ENCODE measurements around the gene GUSB.
"Not testable (repeated sequence)": the region's sequence is repeated elsewhere in the genome, so short reads cannot be mapped to it uniquely, and the experiment has no call there.

GUSB gene

DNA sequence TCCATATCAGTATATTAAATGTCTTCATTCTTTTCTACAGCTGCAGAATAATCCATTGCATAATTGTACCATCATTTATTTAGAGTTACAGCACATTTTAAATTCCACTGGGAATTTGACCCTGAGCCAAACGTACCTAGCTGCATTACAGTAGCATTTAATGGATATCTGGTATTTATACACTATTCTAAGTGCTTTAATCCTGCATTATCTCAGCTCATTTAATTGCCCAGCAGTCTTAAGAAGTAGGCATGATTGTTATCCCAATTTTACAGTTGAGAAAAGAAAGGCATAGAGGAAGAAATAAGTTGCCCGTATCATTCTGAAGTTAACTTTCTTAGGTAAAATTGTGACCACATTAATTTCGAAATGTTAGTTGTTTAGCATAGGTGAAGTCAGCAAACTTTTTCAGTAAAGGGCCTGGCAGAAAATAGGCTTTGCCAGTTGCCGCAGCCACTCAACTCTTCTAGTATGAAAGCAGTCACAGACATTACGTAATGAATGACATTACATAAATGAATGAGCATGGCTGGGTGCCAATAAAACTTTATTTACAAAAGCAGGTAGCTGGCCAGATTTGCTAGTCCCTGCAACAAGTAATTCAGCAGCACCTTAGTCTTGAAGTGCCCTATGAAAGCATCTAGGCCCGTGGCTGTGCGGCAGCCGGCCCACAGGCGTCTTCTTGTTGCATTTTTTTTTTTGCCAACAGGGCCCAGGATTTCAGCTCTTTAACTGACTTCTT, 30.0 kb downstream of the GUSB start:
- H3K9me3 ChIP-seq (ENCODE audit: insufficient read depth, low read depth, low read length): no peaks in the 10 kb centered on the region
- no peak overlapping the region for H3K4me3 ChIP-seq (ENCODE audit: low read length)
- H3K9ac ChIP-seq (ENCODE audit: low read depth, low read length): no peak overlapping the region
- no peaks in the 10 kb centered on the region for H3K27me3 ChIP-seq (ENCODE audit: insufficient read depth, low read length)
- H3K36me3 ChIP-seq (ENCODE audit: insufficient read depth, low read depth, low read length): peaks cover 33% of the 10 kb centered on the region
- H3K27ac ChIP-seq (ENCODE audit: low read length): no peak overlapping the region
- no peaks in the 10 kb centered on the region for H3K4me1 ChIP-seq (ENCODE audit: insufficient read depth, low read length)

DNA sequence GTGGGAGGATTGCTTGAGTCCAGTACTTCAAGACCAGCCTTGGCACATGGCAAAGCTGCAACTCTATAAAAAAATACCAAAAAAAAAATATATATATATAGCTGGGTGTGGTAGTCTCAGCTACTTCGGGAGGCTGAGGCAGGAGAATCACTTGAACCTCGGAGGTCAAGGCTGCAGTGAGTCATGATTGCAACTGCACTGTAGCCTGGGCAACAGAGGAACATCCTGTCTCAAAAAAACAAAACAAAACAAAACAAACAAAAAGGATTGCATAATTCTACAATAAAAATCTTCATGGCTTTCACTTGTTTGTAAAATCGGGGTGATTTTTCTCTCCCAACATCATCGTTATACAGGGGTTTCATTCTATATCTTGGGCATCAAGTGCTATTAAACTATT, 35.1 kb downstream of the GUSB start:
- Histone ChIP-seq H3K27ac (ENCODE audit: low read length) (no peak overlapping the region), H3K9ac (ENCODE audit: low read depth, low read length) (no peak overlapping the region), H3K27me3 (ENCODE audit: insufficient read depth, low read length) (no peaks in the 10 kb centered on the region), H3K36me3 (ENCODE audit: insufficient read depth, low read depth, low read length) (no peaks in the 10 kb centered on the region), H3K4me1 (ENCODE audit: insufficient read depth, low read length) (no peaks in the 10 kb centered on the region), H3K4me3 (ENCODE audit: low read length) (no peak overlapping the region), H3K9me3 (ENCODE audit: insufficient read depth, low read depth, low read length) (no peaks in the 10 kb centered on the region)

DNA sequence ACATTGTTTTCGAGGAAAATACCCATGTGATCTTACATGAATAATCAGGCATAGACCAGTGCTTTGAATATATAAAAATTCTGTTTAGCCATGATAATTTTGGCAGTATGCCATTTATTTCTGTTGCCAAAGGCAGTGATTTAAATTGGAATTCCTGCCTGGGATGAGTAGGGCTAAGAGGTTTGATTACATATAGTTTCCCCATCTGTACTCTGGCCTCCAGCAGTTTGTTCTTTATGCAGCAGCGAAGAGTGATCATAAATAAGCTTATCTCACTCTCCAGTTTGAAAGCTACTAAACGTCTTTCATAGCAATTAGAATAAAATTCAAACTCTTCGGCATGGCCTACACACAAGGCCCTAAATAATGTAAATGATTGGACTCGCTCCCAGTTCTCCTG, 36.2 kb downstream of the GUSB start:
- not testable (repeated sequence) for H3K9ac ChIP-seq (ENCODE audit: low read depth, low read length); H3K27ac ChIP-seq (ENCODE audit: low read length); H3K36me3 ChIP-seq (ENCODE audit: insufficient read depth, low read depth, low read length); H3K4me3 ChIP-seq (ENCODE audit: low read length); H3K4me1 ChIP-seq (ENCODE audit: insufficient read depth, low read length); H3K9me3 ChIP-seq (ENCODE audit: insufficient read depth, low read depth, low read length); H3K27me3 ChIP-seq (ENCODE audit: insufficient read depth, low read length)

DNA sequence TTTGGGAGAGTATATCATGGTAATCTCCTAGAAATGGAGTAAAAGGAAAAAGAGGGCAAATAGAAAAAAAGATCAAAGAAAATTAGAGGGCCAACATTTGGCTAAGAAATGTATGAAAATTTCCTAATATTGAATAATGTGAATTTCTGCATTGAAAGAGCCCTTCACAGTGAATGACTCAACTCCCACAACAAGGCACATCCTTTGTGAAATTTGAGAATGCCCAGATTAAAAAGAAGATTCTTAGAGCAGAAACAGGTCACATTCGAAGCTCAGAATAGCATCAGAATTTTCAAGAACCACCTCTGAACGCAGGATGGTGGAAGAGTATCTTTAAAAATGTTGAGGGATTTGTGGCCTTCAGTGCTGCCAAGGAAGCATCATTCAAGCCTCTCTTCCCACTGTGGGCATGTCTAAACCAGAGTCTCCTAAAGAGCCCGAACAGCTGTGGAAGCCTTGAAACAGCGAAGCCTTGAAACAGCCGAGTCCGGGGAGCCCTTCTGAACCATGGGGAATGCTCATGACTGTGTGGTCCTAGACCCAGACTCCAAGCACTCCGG, 43.6 kb downstream of the GUSB start:
- H3K4me3 ChIP-seq (ENCODE audit: low read length): no peak overlapping the region
- no peak overlapping the region for H3K27ac ChIP-seq (ENCODE audit: low read length)
- H3K36me3 ChIP-seq (ENCODE audit: insufficient read depth, low read depth, low read length): no peaks in the 10 kb centered on the region
- no peaks in the 10 kb centered on the region for H3K27me3 ChIP-seq (ENCODE audit: insufficient read depth, low read length)
- no peak overlapping the region for H3K9ac ChIP-seq (ENCODE audit: low read depth, low read length)
- H3K9me3 ChIP-seq (ENCODE audit: insufficient read depth, low read depth, low read length): no peaks in the 10 kb centered on the region
- H3K4me1 ChIP-seq (ENCODE audit: insufficient read depth, low read length): no peaks in the 10 kb centered on the region

DNA sequence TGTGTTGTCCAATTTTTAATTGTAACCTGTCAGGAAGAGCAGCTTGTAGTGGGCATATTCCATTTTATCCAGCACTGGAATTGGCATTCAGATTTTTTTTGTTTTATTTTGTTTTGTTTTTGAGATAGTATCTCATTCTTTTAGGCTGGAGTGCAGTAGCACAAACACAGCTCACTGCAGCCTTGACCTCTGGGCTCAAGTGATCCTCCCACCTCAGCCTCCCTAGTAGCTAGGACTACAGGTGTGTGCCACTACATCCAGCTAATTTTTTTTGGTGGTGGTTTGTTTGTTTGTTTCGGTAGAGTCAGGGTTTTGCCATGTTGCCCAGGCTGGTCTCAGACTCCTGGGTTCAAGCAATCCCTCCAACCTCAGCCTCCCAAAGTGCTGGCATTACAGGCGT, 44.7 kb downstream of the GUSB start:
- no peaks in the 10 kb centered on the region for H3K9me3 ChIP-seq (ENCODE audit: insufficient read depth, low read depth, low read length)
- no peak overlapping the region for H3K4me3 ChIP-seq (ENCODE audit: low read length)
- no peak overlapping the region for H3K9ac ChIP-seq (ENCODE audit: low read depth, low read length)
- no peaks in the 10 kb centered on the region for H3K4me1 ChIP-seq (ENCODE audit: insufficient read depth, low read length)
- H3K27ac ChIP-seq (ENCODE audit: low read length): no peak overlapping the region
- H3K27me3 ChIP-seq (ENCODE audit: insufficient read depth, low read length): no peaks in the 10 kb centered on the region
- H3K36me3 ChIP-seq (ENCODE audit: insufficient read depth, low read depth, low read length): no peaks in the 10 kb centered on the region

DNA sequence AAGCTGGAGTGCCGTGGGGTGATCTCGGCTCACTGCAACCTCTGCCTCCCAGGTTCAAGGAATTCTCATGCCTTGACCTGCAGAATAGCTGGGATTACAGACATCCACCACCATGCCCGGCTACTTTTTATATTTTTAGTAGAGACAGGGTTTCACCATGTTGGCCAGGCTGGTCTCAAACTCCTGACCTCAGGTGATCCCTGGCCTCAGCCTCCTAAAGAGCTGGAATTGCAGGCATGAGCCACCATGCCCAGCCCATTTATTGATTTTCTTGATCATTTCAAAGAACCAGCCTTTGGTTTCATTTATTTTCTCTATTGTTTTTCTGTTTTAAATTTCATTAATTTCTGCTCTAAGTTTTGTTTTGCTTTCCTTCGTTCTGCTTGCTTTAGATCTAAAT, 50.3 kb downstream of the GUSB start:
- H3K27me3 ChIP-seq (ENCODE audit: insufficient read depth, low read length): no peaks in the 10 kb centered on the region
- H3K4me1 ChIP-seq (ENCODE audit: insufficient read depth, low read length): no peaks in the 10 kb centered on the region
- H3K4me3 ChIP-seq (ENCODE audit: low read length): no peak overlapping the region
- H3K36me3 ChIP-seq (ENCODE audit: insufficient read depth, low read depth, low read length): no peaks in the 10 kb centered on the region
- H3K9me3 ChIP-seq (ENCODE audit: insufficient read depth, low read depth, low read length): no peaks in the 10 kb centered on the region
- no peak overlapping the region for H3K9ac ChIP-seq (ENCODE audit: low read depth, low read length)
- H3K27ac ChIP-seq (ENCODE audit: low read length): no peak overlapping the region

DNA sequence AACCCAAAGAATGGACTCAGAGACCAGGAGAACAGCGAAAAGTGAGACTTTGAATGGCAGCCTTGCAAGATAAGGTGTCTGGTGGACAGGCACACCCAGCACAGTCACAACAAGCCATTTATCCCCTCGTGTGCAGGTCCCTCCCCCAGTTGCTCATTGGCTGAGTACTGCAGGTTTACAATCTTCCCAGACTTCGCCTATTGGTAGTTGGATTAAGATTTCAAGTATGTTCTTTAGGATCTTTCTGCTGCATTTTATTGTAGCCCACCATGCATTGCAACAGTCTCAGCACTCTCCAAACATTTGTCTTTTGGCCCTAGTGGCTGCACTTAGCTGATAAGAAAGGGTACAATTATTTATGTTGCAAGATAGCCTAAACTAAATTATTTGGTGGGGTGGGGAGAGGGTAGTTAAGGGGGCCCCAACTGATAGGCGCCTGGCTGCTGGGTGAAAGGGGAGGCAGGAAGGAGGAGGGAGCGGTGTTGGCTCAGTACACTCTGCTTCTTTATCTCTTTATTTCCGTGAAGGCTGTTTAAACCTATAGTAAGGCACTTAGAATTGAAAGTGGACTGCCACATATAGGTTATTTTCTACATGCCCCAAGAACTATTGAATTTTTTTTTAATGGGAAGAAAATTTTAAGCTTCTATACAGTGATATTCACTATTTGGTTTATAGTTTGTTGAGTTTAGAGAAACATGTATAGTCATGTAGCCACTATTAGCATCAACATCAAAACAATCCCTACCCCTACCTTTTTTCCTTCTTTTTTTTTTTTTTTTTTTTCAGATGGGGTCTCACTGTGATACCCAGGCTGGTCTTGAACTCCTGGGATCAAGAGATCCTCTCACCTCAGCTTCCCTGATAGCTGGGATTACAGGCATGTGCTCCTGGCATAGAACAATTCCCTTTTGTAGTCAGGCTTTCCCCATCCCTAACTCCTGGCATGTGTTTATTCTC, 54.2 kb downstream of the GUSB start:
- Histone ChIP-seq H3K4me1 (ENCODE audit: insufficient read depth, low read length) (no peaks in the 10 kb centered on the region), H3K27ac (ENCODE audit: low read length) (no peak overlapping the region), H3K36me3 (ENCODE audit: insufficient read depth, low read depth, low read length) (no peaks in the 10 kb centered on the region), H3K27me3 (ENCODE audit: insufficient read depth, low read length) (no peaks in the 10 kb centered on the region), H3K9ac (ENCODE audit: low read depth, low read length) (no peak overlapping the region), H3K4me3 (ENCODE audit: low read length) (no peak overlapping the region), H3K9me3 (ENCODE audit: insufficient read depth, low read depth, low read length) (no peaks in the 10 kb centered on the region)

DNA sequence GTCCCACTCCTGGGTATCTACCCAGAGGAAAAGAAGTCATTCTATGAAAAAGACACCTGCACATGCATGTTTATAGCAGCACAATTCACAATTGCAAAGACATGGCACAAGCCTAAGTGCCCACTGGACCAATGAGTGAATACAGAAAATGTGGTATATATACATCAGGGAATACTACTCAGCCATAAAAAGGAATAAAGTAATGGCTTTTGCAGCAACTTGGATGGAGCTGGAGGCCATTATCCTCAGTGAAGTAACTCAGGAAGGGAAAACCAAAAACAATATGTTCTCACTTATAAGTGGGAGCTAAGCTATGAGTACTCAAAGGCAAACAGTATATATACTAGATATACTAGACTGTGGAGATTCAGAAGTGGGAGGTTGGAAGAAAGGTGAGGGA, 55.4 kb downstream of the GUSB start:
- H3K36me3 ChIP-seq (ENCODE audit: insufficient read depth, low read depth, low read length): no peaks in the 10 kb centered on the region
- no peaks in the 10 kb centered on the region for H3K27me3 ChIP-seq (ENCODE audit: insufficient read depth, low read length)
- no peaks in the 10 kb centered on the region for H3K4me1 ChIP-seq (ENCODE audit: insufficient read depth, low read length)
- no peak overlapping the region for H3K9ac ChIP-seq (ENCODE audit: low read depth, low read length)
- H3K27ac ChIP-seq (ENCODE audit: low read length): no peak overlapping the region
- no peaks in the 10 kb centered on the region for H3K9me3 ChIP-seq (ENCODE audit: insufficient read depth, low read depth, low read length)
- H3K4me3 ChIP-seq (ENCODE audit: low read length): no peak overlapping the region

DNA sequence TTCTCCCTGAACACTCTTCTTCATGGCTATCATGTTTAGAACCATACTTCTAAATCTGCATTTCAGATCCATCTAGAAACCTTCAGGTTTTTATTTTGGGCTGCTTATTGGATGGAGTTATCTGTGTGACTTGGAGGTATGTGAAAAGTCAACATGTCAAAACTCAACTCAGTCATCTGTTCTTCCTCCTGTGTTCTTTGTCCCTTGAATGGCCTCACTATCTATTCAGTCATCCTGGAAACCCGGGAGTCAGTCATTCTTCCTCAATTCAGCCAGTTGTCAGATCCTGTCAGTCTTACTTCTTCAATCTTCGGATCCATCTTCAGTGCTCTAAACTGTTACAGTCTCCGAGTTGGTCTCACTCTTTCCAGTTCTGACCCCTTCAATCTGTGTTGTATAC, 57.0 kb downstream of the GUSB start:
- no peaks in the 10 kb centered on the region for H3K36me3 ChIP-seq (ENCODE audit: insufficient read depth, low read depth, low read length)
- H3K4me3 ChIP-seq (ENCODE audit: low read length): no peak overlapping the region
- H3K4me1 ChIP-seq (ENCODE audit: insufficient read depth, low read length): no peaks in the 10 kb centered on the region
- H3K9me3 ChIP-seq (ENCODE audit: insufficient read depth, low read depth, low read length): no peaks in the 10 kb centered on the region
- H3K27ac ChIP-seq (ENCODE audit: low read length): no peak overlapping the region
- no peaks in the 10 kb centered on the region for H3K27me3 ChIP-seq (ENCODE audit: insufficient read depth, low read length)
- H3K9ac ChIP-seq (ENCODE audit: low read depth, low read length): no peak overlapping the region

DNA sequence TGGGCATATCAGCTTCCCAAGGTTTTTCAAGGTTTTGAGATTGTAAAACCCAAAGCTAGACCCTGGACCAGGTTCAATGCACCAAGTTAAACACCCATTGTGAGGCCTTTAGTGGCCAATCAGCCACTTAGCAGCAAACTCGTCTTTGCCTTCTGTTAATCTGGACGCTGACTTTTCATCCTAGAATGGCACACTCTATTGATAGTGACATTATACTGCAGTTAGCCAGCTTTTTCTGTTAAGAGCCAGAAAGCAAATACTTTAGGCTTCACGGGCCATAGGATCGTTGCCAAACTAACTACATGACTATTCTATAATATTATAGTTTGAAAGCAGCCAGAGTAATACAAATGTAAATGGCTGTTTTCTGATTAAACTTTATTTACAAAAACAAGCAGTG, 57.8 kb downstream of the GUSB start:
- no peak overlapping the region for H3K9ac ChIP-seq (ENCODE audit: low read depth, low read length)
- no peak overlapping the region for H3K27ac ChIP-seq (ENCODE audit: low read length)
- H3K4me1 ChIP-seq (ENCODE audit: insufficient read depth, low read length): no peaks in the 10 kb centered on the region
- no peaks in the 10 kb centered on the region for H3K9me3 ChIP-seq (ENCODE audit: insufficient read depth, low read depth, low read length)
- no peaks in the 10 kb centered on the region for H3K27me3 ChIP-seq (ENCODE audit: insufficient read depth, low read length)
- no peak overlapping the region for H3K4me3 ChIP-seq (ENCODE audit: low read length)
- H3K36me3 ChIP-seq (ENCODE audit: insufficient read depth, low read depth, low read length): no peaks in the 10 kb centered on the region

DNA sequence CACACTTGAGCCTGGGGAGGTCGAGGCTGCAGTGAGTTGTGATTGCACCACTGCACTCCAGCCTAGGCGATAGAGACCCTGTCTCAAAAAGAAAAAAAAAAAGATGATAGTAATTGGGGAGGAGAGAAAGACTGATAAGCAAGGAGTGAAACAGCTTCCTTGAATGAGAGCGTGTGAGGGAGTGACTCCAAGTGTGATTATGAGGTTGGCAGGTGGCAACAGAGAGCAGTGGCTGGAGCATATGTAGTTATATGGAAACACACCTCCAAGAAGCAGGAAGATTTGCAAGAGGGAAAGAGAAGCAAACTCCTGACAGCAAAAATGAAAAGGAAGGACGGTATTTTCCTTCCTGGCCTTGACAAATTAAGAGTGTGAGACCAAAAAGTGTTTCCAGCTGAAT, 58.7 kb downstream of the GUSB start:
- H3K9me3 ChIP-seq (ENCODE audit: insufficient read depth, low read depth, low read length): no peaks in the 10 kb centered on the region
- H3K4me1 ChIP-seq (ENCODE audit: insufficient read depth, low read length): no peaks in the 10 kb centered on the region
- no peak overlapping the region for H3K9ac ChIP-seq (ENCODE audit: low read depth, low read length)
- peaks cover 4% of the 10 kb centered on the region; the same call in 1 of the 2 replicates for H3K36me3 ChIP-seq (ENCODE audit: insufficient read depth, low read depth, low read length)
- H3K4me3 ChIP-seq (ENCODE audit: low read length): no peak overlapping the region
- H3K27ac ChIP-seq (ENCODE audit: low read length): no peak overlapping the region
- no peaks in the 10 kb centered on the region for H3K27me3 ChIP-seq (ENCODE audit: insufficient read depth, low read length)
